Neural cell (in vitro differentiated cells): ENCODE results near the gene NRXN2. TPM values are rescaled to one million over a fixed set of nuclear protein-coding genes. Genes with fewer than 3 reads are reported as not detected.

Source experiments
- H2AFZ ChIP-seq: fragments of 200-600, 300-800 bp; sonication (generic), shearing (Covaris generic); 2 replicates; pipeline ENCODE4 v1.6.0; 2014; ENCODE audit warnings: low read depth, mild to moderate bottlenecking, antibody characterized with exemption, low read length, moderate library complexity
- H3F3A ChIP-seq: fragments of 200-600 bp; shearing (Covaris generic); 2 replicates; pipeline ENCODE4 v1.6.1; 2016; ENCODE audit warnings: mild to moderate bottlenecking, moderate library complexity, mixed read lengths, antibody characterized with exemption, low read length; ENCODE audit not compliant: insufficient read depth, poor library complexity, severe bottlenecking
- H3K27ac ChIP-seq: fragments of 200-600, 300-800 bp; sonication (generic), shearing (Covaris generic); 2 replicates; pipeline ENCODE4 v1.5.1; 2014; ENCODE audit warnings: mild to moderate bottlenecking, low read length, moderate library complexity
- H3K27me3 ChIP-seq: fragments of 300-800, 200-600 bp; sonication (generic), shearing (Covaris generic); 2 replicates; pipeline ENCODE4 v1.6.0; 2014; ENCODE audit warnings: mild to moderate bottlenecking, low read depth, low read length, moderate library complexity; ENCODE audit not compliant: insufficient read depth
- H3K36me3 ChIP-seq: fragments of 300-800, 200-600 bp; sonication (generic), shearing (Covaris generic); 2 replicates; pipeline ENCODE4 v1.5.1; 2014; ENCODE audit warnings: mild to moderate bottlenecking, antibody characterized with exemption, low read length, moderate library complexity; ENCODE audit not compliant: insufficient read depth
- H3K4me2 ChIP-seq: fragments of 300-800, 200-600 bp; sonication (generic), shearing (Covaris generic); 2 replicates; pipeline ENCODE4 v1.6.0; 2014; ENCODE audit warnings: mild to moderate bottlenecking, low read length
- H3K4me3 ChIP-seq: fragments of 300-800, 200-600 bp; sonication (generic), shearing (Covaris generic); 2 replicates; pipeline ENCODE4 v1.5.1; 2014; ENCODE audit warnings: mild to moderate bottlenecking, low read length, moderate library complexity
- H3K79me2 ChIP-seq: fragments of 200-600 bp; shearing (Covaris generic); replicated peaks from 2 replicates; pipeline ENCODE4 v1.6.0; 2014; ENCODE audit warnings: mild to moderate bottlenecking, low read length, moderate library complexity; ENCODE audit not compliant: insufficient read depth
- H3K9ac ChIP-seq: fragments of 300-800, 200-600 bp; sonication (generic), shearing (Covaris generic); 2 replicates; pipeline ENCODE4 v1.6.1; 2016; ENCODE audit warnings: mild to moderate bottlenecking, low read length, mixed read lengths
- H3K9me2 ChIP-seq: fragments of 200-600 bp; shearing (Covaris generic); 2 replicates; pipeline ENCODE4 v1.6.1; 2016; ENCODE audit warnings: mild to moderate bottlenecking, low read length, mixed read lengths; ENCODE audit not compliant: insufficient read depth
- H3K9me3 ChIP-seq: fragments of 200-600, 300-800 bp; sonication (generic), shearing (Covaris generic); 2 replicates; pipeline ENCODE4 v1.6.1; 2016; ENCODE audit warnings: mild to moderate bottlenecking, mixed run types, low read length, moderate library complexity, mixed read lengths
- H4K20me1 ChIP-seq: fragments of 200-600 bp; shearing (Covaris generic); 2 replicates; pipeline ENCODE4 v1.6.1; 2016; ENCODE audit warnings: mild to moderate bottlenecking, mixed run types; ENCODE audit not compliant: insufficient read depth
- CTCF ChIP-seq: fragments of 450-650 bp; IDR thresholded peaks from 2 replicates; pipeline ENCODE4 v1.5.1; 2014; ENCODE audit warnings: antibody characterized with exemption, mild to moderate bottlenecking, moderate library complexity; ENCODE audit not compliant: poor library complexity, severe bottlenecking
- EP300 ChIP-seq: fragments of 450-650 bp; conservative IDR thresholded peaks from 2 replicates; pipeline ENCODE4 v1.6.1; 2014; ENCODE audit warnings: antibody characterized with exemption, mild to moderate bottlenecking, moderate library complexity; ENCODE audit not compliant: poor library complexity, severe bottlenecking
- EZH2 ChIP-seq: fragments of 200-600, 300-800 bp; shearing (Covaris generic), sonication (generic); IDR thresholded peaks from 2 replicates; pipeline ENCODE4 v1.6.1; 2014; ENCODE audit warnings: antibody characterized with exemption, low read length, borderline replicate concordance, mild to moderate bottlenecking; ENCODE audit not compliant: insufficient read depth, poor library complexity, severe bottlenecking
- MXI1 ChIP-seq: fragments of 450-650 bp; conservative IDR thresholded peaks from 2 replicates; pipeline ENCODE4 v1.6.1; 2014; ENCODE audit warnings: antibody characterized with exemption, mild to moderate bottlenecking; ENCODE audit not compliant: poor library complexity, severe bottlenecking
- POLR2AphosphoS5 ChIP-seq: IDR thresholded peaks from 2 replicates; pipeline ENCODE4 v1.6.1; 2012
- RAD21 ChIP-seq: fragments of 450-650 bp; conservative IDR thresholded peaks from 2 replicates; pipeline ENCODE4 v1.6.1; 2014; ENCODE audit warnings: antibody characterized with exemption, mild to moderate bottlenecking, moderate library complexity
- REST ChIP-seq: IDR thresholded peaks from 2 replicates; pipeline ENCODE4 v1.6.1; 2012; ENCODE audit warnings: borderline replicate concordance
- SMC3 ChIP-seq: fragments of 450-650 bp; conservative IDR thresholded peaks from 2 replicates; pipeline ENCODE4 v1.6.1; 2014; ENCODE audit warnings: antibody characterized with exemption, mild to moderate bottlenecking, moderate library complexity; ENCODE audit not compliant: poor library complexity
- TAF1 ChIP-seq: IDR thresholded peaks from 2 replicates; pipeline ENCODE4 v1.6.1; 2012; ENCODE audit warnings: low read depth
- polyA plus RNA-seq: library from polyadenylated mRNA; depleted of rRNA; stranded (reverse); fragments of >200 nt; gene quantifications from 2 replicates; pipeline ENCODE4 v1.2.3, GENCODE V29; 2014

Gene NRXN2
- polyA plus RNA-seq, 1 donor from 2014 or later = 68.0 TPM

- Histone ChIP-seq H3K27me3 (no peaks in the 10 kb centered on the region), H3K4me2 (no peak overlapping the region), H3K36me3 (no peaks in the 10 kb centered on the region), H3K9me2 (no peaks in the 10 kb centered on the region), H3K27ac (no peak overlapping the region), H3K9me3 (no peaks in the 10 kb centered on the region), H2AFZ (no peak overlapping the region), H3K4me3 (no peak overlapping the region), H3K79me2 (no peaks in the 10 kb centered on the region), H3F3A (no peaks in the 10 kb centered on the region), H4K20me1 (no peaks in the 10 kb centered on the region), H3K9ac (no peak overlapping the region)
- TF ChIP-seq EP300 (no peak), TAF1 (no peak), RAD21 (no peak), MXI1 (no peak), SMC3 (no peak), POLR2AphosphoS5 (no peak), EZH2 (no peak), CTCF (no peak), REST (no peak)
Measured at GRCh38 chr11:64600281-64600992, 122.6 kb downstream of the NRXN2 start.

GRCh38 chr11:64599698-64600211 lies 123.2 kb downstream of the NRXN2 start:
- Histone ChIP-seq H3K9me2 (no peaks in the 10 kb centered on the region), H3K4me3 (no peak overlapping the region), H3F3A (no peaks in the 10 kb centered on the region), H3K36me3 (no peaks in the 10 kb centered on the region), H3K9ac (no peak overlapping the region), H4K20me1 (no peaks in the 10 kb centered on the region), H2AFZ (no peak overlapping the region), H3K27me3 (no peaks in the 10 kb centered on the region), H3K4me2 (no peak overlapping the region), H3K9me3 (no peaks in the 10 kb centered on the region), H3K27ac (no peak overlapping the region), H3K79me2 (no peaks in the 10 kb centered on the region)
- no peak for TF ChIP-seq SMC3
- no peak for TF ChIP-seq EZH2
- no peak for TF ChIP-seq EP300
- no peak for TF ChIP-seq MXI1
- TF ChIP-seq RAD21 = no peak
- TF ChIP-seq POLR2AphosphoS5 = no peak
- no peak for TF ChIP-seq CTCF
